ENCODE results near the gene VTN. TPM values are rescaled to one million over a fixed set of nuclear protein-coding genes. Genes with fewer than 3 reads are reported as not detected.

VTN gene
- total and polyA plus RNA-seq, 8 donors: 0.42 to 2.2 (median 0.94) TPM

- H3K4me3 ChIP-seq: no peak overlapping the region
- TF ChIP-seq CTCF (IDR thresholded peaks at IDR 0.05): no peak
Observed at GRCh38 chr17:28366605-28367004, 3.5 kb downstream of the VTN start.

GRCh38 chr17:28365487-28365886 lies 4.6 kb downstream of the VTN start:
- H3K4me1 ChIP-seq: peaks cover 0 to 6% of the 10 kb centered on the region in 2 donors
- DNase-seq: no peak
- no peak overlapping the region for H3K4me3 ChIP-seq
- no peak for ATAC-seq
- H3K9me3 ChIP-seq: no peaks in the 10 kb centered on the region
- peaks cover 0 to under 1% of the 10 kb centered on the region in 2 donors for H3K27me3 ChIP-seq
- no peak for TF ChIP-seq CTCF (IDR thresholded peaks at IDR 0.05)
- H3K27ac ChIP-seq: no peak overlapping the region
- H3K36me3 ChIP-seq: peaks cover 0 to 48% of the 10 kb centered on the region in 2 donors
- intact Hi-C loops (cut with DNase I): no loop called here

More at GRCh38 chr17:28366605-28367004, 3.5 kb downstream of the VTN start:
- Histone ChIP-seq H3K36me3 (peaks cover 0 to 37% of the 10 kb centered on the region in 2 donors), H3K27me3 (peaks cover 0 to 11% of the 10 kb centered on the region in 2 donors), H3K27ac (no peak overlapping the region), H3K9me3 (no peaks in the 10 kb centered on the region), H3K4me1 (peaks cover 0 to 16% of the 10 kb centered on the region in 2 donors)
- ATAC-seq: no peak
- intact Hi-C loops (cut with DNase I): no loop called here
- DNase-seq: no peak

GRCh38 chr17:28364665-28365363 lies 5.3 kb downstream of the VTN start, which contains the start of gene SEBOX:
Gene SEBOX (minus strand): TSS chr17:28365199. CDS start chr17:28365151, 48 bp downstream.
- H3K27me3 ChIP-seq: no peaks in the 10 kb centered on the region
- ATAC-seq (no peak), DNase-seq (no peak)
- intact Hi-C loops (cut with DNase I): no loop called here
- peaks cover 0 to 55% of the 10 kb centered on the region in 2 donors for H3K36me3 ChIP-seq
- no peak within 1 kb of the TSS for H3K4me3 ChIP-seq
- no peak for TF ChIP-seq CTCF (IDR thresholded peaks at IDR 0.05)
- H3K4me1 ChIP-seq: no peaks in the 10 kb centered on the region
- H3K9me3 ChIP-seq: no peaks in the 10 kb centered on the region
- H3K27ac ChIP-seq: no peak within 1 kb of the TSS

- ATAC-seq: no peak
- H3K4me3 ChIP-seq: no peak overlapping the region
Observed at GRCh38 chr17:28363776-28364650, 6.1 kb downstream of the VTN start.

More at GRCh38 chr17:28363776-28364650, 6.1 kb downstream of the VTN start:
- TF ChIP-seq CTCF (IDR thresholded peaks at IDR 0.05): no peak
- Histone ChIP-seq H3K36me3 (peaks cover 0 to 63% of the 10 kb centered on the region in 2 donors), H3K4me1 (peaks cover 0 to 2% of the 10 kb centered on the region in 2 donors), H3K27me3 (no peaks in the 10 kb centered on the region), H3K9me3 (no peaks in the 10 kb centered on the region), H3K27ac (no peak overlapping the region)
- intact Hi-C loops (cut with DNase I): no loop called here
- DNase-seq: no peak

Data from left lung (tissue), 10 donors.